Transverse colon (tissue), 4 donors: ENCODE measurements around the gene NOM1.

ENCODE experiments used
- CTCF ChIP-seq, 5 experiments: fragments of 200-600 bp in 3 of 5; fragments of 450-650 bp in 2 of 5; sonication (generic) in 3 of 5; IDR thresholded peaks; 1 replicate in 2 of 5; 2 replicates in 3 of 5; pipeline ENCODE4 v1.5.1; 2016 to 2017; ENCODE audit warnings: antibody characterized with exemption in 5 of 5, inconsistent platforms in 3 of 5, mild to moderate bottlenecking in 2 of 5, moderate library complexity in 1 of 5
- EP300 ChIP-seq: sonication (generic); formaldehyde crosslinking; IDR thresholded peaks from one replicate; pipeline ENCODE4 v1.6.1; 2017; ENCODE audit warnings: antibody characterized with exemption, low read depth
- POLR2A ChIP-seq: fragments of 450-650 bp; IDR thresholded peaks from one replicate; pipeline ENCODE4 v1.6.1; 2016; ENCODE audit warnings: antibody characterized with exemption, mild to moderate bottlenecking, moderate library complexity
- POLR2AphosphoS5 ChIP-seq, 3 donors: sonication (generic); formaldehyde crosslinking; IDR thresholded peaks; one replicate each; pipeline ENCODE4 v1.6.1; 2016; ENCODE audit warnings: antibody characterized with exemption in 3 of 3

- TF ChIP-seq CTCF (IDR thresholded peaks at IDR 0.05) (no peak), POLR2A (no peak), POLR2AphosphoS5 (IDR thresholded peaks at IDR 0.05) (no peak), EP300 (no peak)
These were observed 6.8 kb upstream of the NOM1 start for GRCh38 chr7:156942708-156943090.
